HG02678 (cell line): ENCODE results near the gene RARS1.
"Not testable (repeated sequence)": the region's sequence is repeated elsewhere in the genome, so short reads cannot be mapped to it uniquely, and the experiment has no call there.

ENCODE experiments used
- ATAC-seq: cut with Tn5 transposase; IDR thresholded peaks from one replicate; pipeline ENCODE4 v1.9.1; 2021; ENCODE audit warnings: mild to moderate bottlenecking, moderate library complexity; ENCODE audit not compliant: unreplicated experiment

Gene RARS1

DNA sequence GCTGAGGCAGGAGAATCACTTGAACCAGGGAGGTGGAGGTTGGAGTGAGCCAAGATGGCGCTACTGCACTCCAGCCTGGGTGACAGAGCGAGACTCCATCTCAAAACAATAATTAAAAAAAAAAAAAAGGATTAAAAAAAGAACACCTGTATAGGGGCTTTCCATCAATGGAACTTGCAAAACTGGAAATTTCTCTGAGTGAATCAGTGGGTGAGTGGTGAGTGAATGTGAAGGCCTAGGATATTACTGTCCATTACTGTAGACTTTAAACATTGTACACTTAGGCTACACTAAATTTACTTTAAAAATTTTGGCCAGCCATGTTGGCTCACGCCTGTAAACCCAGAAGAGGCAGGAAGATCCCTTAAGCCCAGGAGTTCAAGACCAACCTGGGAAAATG, 5.7 kb upstream of the RARS1 start:
- ATAC-seq, result no peak

- peak; percentile 95 for ATAC-seq
Observed at GRCh38 chr5:168481330-168481788, 4.9 kb upstream of the RARS1 start.

DNA sequence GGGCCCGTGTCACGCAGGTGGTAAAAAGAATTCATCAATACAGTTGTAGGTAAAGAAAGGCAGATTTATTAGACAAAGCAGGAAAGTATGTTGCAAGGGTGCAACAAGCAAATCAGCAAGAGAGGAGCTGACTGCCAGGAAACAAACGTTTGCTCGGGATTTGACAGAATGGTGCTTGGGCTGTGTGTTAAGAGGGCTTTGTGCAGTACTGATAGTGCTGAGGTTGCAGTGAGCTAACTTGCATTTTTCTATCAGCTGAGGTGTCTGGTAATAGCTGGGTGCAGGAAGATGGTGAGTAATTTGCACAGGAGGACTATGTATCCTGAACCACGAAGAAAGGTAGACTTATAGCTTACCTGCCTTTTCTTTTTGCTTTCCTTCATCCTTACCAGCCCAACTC, 3.9 kb upstream of the RARS1 start:
- ATAC-seq, result no peak

GRCh38 chr5:168489059-168489458, 2.8 kb downstream of the RARS1 start:
- no peak for ATAC-seq

DNA sequence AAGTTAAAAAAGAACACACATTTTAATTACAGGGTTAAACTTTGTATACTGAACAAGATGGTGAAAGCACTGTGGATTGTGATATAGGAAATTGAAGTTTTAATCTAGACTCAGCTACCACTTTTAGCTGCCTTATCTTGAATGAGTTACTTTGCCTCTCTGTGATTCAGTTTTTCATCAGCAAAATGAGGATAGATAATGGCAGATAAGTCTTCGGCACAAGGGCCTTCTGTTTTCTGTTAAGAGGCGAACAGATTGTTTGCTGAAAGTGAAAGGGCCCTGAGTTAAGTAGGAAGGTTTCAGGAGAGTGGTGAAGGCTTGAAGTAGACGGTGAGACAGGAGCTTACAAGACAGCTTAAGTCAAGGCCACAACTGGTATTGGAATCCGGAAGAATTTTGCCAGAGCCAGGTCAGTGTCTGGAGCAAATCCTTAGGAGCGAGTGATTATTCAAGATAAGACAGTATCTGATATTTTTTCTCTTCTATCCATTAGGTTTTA, 7.8 kb downstream of the RARS1 start:
- ATAC-seq, result no peak

- no peak for ATAC-seq
Observed at GRCh38 chr5:168502563-168503237, 16.4 kb downstream of the RARS1 start.

DNA sequence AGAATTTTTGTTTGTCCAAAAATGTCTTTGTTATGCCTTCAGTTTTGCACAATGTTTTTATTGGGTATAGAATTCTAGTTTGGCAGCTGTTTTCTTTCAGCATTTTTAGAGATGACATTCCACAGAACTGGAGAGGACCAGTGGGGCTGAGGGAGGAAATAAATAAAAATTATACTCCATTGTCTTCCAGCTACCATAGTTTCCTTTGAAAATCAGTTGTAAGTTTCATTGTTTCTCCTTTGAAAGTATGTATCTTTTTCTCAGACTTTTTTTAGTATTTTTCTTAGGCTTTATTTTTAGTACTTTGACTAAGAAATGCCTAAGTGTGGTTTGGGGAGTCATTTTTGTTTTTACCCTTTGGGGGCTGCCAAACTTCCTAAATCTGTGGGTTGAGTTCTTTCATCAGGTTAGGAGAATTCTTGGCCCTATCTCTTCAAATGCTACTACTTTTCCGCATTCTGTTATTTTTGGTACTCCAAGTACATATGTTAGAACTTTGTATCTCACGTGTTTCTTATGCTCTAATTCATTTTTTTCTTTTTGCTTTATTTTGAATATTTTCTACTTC, 27.7 kb downstream of the RARS1 start:
- ATAC-seq, result no peak

DNA sequence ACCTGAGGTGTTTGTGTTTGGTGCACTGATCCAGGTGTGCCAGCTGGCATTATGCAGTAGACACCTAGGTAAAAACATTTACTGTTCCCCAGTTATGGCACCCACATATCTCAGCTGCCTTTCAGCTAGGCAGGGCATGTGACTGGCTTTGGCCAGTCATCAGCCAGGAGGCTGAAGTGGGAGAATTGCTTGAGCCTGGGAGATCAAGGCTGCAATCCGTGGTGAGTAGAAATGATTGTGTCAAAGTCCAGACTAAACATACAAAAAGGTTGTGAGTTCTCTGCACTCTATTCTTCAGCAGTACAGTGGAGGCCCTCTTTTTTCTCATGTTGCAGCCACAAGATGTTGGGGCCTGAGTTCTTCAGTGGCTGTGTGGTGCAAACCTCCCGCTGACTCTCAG, 39.6 kb downstream of the RARS1 start:
- no peak for ATAC-seq

GRCh38 chr5:168527756-168528295, 41.6 kb downstream of the RARS1 start:
- ATAC-seq, result no peak

DNA sequence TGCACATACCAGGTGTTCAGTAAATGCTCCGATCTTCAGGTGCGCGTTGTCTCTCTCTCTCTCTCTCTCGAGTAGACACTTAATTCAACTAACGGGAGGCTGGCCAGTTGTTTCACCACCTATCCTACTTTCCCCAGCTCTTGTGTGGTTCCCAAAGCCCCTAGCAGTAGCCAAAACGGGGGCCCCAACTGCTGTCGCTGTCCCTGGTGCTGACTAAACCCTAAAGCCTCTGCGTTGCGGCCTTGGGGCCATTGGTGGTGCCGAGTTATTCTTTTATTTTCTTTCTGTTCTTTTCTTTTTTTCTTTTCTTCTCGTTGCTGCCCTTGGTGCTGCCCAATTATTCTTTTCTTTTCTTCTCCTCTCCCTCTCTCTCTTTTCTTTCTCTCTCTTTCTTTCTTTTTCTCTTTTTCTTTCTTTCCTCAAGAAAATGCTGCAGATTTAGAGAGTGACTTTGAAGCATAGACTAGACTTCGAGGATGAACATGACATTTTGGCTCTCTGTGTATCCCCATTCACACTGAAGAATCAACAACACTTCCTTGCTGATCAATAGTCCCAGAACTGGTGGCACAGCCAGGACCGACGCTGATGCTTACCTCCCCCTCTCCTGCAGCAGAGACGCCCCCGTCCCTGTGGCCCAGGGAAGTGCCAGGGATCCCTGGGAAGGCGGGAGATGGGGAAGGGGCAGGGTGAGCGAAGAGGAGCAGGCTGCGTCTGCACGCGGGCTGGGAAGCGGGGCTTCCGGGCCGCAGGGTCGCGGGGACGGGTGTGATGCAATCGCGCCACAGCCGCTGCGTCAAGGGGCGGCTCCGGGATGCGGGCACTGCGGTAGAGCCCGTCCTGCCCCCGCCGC, 42.5 kb downstream of the RARS1 start, which contains the start of gene FBLL1:
Gene FBLL1, plus strand, starts transcription at position 785 of the 853 bp plus-strand sequence. CDS start 200 bp downstream, outside the sequence.
- no peak for ATAC-seq

GRCh38 chr5:168529374-168530234, 43.3 kb downstream of the RARS1 start:
- ATAC-seq, result no peak

DNA sequence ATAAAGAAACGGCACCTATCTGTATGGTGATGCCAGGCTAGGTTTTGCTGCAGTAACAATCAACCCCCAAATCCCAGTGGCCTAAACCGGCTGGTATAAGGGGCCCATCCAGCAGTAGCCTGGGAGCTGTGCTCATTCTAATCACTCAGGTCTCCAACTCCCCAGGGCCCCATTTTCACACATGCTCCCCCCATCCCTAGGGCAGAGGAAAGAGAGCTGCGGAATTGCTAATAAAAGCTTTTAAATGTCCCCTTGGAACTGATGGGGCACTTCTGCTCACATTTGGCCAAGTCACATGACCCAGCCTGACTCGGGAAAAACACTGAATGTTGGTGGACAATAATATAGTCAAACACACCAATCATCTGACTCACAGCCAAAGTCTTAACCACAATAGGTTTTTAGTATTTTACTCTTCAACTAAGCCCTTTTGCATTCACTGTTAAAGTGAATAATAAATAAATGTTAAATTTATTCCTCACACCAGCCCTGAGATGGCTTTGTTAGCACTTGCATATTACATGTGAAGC, 44.4 kb downstream of the RARS1 start:
- no peak for ATAC-seq

DNA sequence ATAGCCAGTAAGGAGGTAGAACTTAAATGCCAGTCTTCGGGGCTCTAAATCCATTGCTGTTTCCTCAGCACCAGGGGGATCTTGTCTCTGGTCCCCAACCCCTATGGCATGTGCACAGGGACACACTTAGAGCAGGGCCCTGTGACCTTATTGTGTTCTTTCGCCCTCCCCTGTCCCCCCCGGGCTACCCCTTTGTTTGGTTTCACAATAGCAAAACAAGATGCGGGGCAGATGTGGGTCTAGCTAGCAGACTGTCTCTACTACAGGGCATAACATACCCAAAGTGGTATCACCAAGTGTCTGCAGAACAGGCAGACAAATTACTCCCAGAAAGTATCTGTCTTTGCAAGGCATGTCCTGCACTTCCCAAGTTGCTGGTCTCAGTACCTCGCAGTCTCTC, 44.9 kb downstream of the RARS1 start:
- no peak for ATAC-seq

- no peak for ATAC-seq
Observed at GRCh38 chr5:168531987-168532864, 46.0 kb downstream of the RARS1 start.

DNA sequence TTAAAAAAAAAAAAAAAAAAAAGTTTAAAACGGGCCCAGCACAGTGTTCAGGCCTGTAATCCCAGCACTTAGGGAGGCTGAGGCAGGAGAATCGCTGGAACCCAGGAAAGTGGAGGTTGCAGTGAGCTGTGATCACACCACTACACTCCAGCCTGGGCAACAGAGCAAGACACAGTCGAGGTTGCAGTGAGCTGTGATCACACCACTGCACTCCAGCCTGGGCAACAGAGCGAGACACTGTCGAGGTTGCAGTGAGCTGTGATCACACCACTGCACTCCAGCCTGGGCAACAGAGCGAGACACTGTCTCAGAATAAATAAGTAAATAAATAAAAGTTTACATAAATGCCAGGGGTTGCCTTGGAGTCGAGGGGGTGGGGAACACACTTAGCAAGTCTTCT, 48.1 kb downstream of the RARS1 start:
- ATAC-seq, result not testable (repeated sequence)

DNA sequence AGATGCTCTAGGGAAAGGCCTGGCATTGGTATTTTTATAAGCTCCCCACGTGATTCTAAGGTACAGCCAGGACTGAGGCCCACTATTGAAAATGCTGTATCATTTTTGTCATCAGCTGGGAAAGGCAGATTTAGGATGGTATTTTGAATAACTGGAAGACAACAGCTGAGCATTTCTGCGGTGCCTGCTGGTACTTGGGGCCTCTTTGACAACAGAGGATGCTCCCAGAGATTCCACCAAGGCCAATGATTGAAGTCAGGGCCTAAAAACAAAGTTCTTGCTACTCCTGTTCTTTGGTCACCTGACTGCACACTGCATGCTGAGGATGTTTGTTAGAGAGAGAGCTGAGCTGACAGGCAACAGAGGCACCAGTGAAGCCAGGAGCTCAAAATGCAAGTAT, 50.9 kb downstream of the RARS1 start:
- ATAC-seq, result no peak

- ATAC-seq, result no peak
Observed at GRCh38 chr5:168549554-168549953, 63.3 kb downstream of the RARS1 start.

GRCh38 chr5:168550656-168551055, 64.4 kb downstream of the RARS1 start:
- no peak for ATAC-seq

DNA sequence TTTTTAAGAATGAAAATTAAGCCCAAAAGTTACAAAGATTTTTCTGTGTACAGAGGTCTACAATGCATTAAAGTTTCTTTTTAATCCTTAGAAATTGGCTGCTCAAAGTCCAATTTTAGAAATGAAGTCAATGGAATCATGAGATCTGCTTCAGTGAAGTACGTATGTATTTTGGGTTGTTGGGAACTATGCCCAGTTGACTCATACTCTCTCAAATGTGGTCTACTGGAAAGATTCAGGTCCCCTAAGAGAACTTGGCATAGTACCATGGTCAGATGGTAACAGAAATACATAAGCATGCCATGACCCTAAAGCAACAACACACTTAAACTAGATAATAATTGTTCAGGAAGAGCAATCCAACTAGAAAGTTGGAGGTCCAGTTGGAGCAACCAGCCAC, 65.9 kb downstream of the RARS1 start:
- ATAC-seq, result no peak
